SK-N-SH (cell line): ENCODE data around the gene EHMT2.

ENCODE experiments used
- EZH2phosphoT487 ChIP-seq: fragments of 200-600 bp; sonication (generic); IDR thresholded peaks from 2 replicates; pipeline ENCODE4 v1.6.1; 2017; ENCODE audit warnings: low read depth, mixed run types, mild to moderate bottlenecking, antibody characterized with exemption, moderate library complexity, borderline replicate concordance
- FOXM1 ChIP-seq: IDR thresholded peaks from 2 replicates; pipeline ENCODE4 v1.4.0; 2012; ENCODE audit warnings: low read depth, mild to moderate bottlenecking
- IRF3 ChIP-seq: fragments of 150-350 bp; IDR thresholded peaks from 2 replicates; pipeline ENCODE4 v1.6.1; 2016; ENCODE audit warnings: mild to moderate bottlenecking, low read depth, low read length
- JUND ChIP-seq: IDR thresholded peaks from 2 replicates; pipeline ENCODE4 v1.4.0; 2012
- MAX ChIP-seq: IDR thresholded peaks from 2 replicates; pipeline ENCODE4 v1.4.0; 2012; ENCODE audit warnings: low read depth
- POLR2AphosphoS5 ChIP-seq: IDR thresholded peaks from 2 replicates; pipeline ENCODE4 v1.6.1; 2012; ENCODE audit warnings: low read depth, low read length
- RAD21 ChIP-seq: IDR thresholded peaks from 2 replicates; pipeline ENCODE4 v1.6.1; 2012; ENCODE audit warnings: mild to moderate bottlenecking, low read length
- TAF1 ChIP-seq: IDR thresholded peaks from 2 replicates; pipeline ENCODE4 v1.6.1; 2012; ENCODE audit warnings: low read depth, mild to moderate bottlenecking, low read length, moderate library complexity, borderline replicate concordance
- TF ChIP-seq, protein P1 (sequence below): fragments of 200-600 bp; sonication (generic); IDR thresholded peaks from 2 replicates; pipeline ENCODE4 v1.6.1; 2017; ENCODE audit warnings: antibody characterized with exemption, mild to moderate bottlenecking, moderate library complexity
- TF ChIP-seq, protein P2 (sequence below): IDR thresholded peaks from 2 replicates; pipeline ENCODE4 v1.4.0; 2012; ENCODE audit warnings: low read depth, borderline replicate concordance

GRCh38 chr6:31864818-31865204 is 32.7 kb downstream of the EHMT2 start:
- TF ChIP-seq, protein P1, sequence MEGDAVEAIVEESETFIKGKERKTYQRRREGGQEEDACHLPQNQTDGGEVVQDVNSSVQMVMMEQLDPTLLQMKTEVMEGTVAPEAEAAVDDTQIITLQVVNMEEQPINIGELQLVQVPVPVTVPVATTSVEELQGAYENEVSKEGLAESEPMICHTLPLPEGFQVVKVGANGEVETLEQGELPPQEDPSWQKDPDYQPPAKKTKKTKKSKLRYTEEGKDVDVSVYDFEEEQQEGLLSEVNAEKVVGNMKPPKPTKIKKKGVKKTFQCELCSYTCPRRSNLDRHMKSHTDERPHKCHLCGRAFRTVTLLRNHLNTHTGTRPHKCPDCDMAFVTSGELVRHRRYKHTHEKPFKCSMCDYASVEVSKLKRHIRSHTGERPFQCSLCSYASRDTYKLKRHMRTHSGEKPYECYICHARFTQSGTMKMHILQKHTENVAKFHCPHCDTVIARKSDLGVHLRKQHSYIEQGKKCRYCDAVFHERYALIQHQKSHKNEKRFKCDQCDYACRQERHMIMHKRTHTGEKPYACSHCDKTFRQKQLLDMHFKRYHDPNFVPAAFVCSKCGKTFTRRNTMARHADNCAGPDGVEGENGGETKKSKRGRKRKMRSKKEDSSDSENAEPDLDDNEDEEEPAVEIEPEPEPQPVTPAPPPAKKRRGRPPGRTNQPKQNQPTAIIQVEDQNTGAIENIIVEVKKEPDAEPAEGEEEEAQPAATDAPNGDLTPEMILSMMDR: no peak
- no peak for TF ChIP-seq IRF3
- no peak for TF ChIP-seq JUND
- TF ChIP-seq POLR2AphosphoS5: no peak
- TF ChIP-seq RAD21: no peak
- TF ChIP-seq, protein P2, sequence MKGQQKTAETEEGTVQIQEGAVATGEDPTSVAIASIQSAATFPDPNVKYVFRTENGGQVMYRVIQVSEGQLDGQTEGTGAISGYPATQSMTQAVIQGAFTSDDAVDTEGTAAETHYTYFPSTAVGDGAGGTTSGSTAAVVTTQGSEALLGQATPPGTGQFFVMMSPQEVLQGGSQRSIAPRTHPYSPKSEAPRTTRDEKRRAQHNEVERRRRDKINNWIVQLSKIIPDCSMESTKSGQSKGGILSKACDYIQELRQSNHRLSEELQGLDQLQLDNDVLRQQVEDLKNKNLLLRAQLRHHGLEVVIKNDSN: no peak
- TF ChIP-seq FOXM1: no peak
- no peak for TF ChIP-seq EZH2phosphoT487
- TF ChIP-seq TAF1: no peak
- no peak for TF ChIP-seq MAX
